ENCODE measurements around the gene KDR. TPM values are rescaled to one million over a fixed set of nuclear protein-coding genes. Genes with fewer than 3 reads are reported as not detected.

The KDR gene
- total RNA-seq, 1 experiment from 2014 or later, result 0.09 TPM

- TF ChIP-seq CTCF (conservative IDR thresholded peaks at IDR 0.05), result no peak
- no peak for TF ChIP-seq EZH2 (IDR thresholded peaks at IDR 0.05; ENCODE audit: low read depth)
Measured at GRCh38 chr4:55143858-55144257, 18.5 kb upstream of the KDR start.

GRCh38 chr4:55138367-55138766 lies 13.0 kb upstream of the KDR start:
- H4K20me1 ChIP-seq (ENCODE audit: insufficient read depth), result no peaks in the 10 kb centered on the region
- no peaks in the 10 kb centered on the region for H3K36me3 ChIP-seq (ENCODE audit: low read depth)
- no peaks in the 10 kb centered on the region for H3K27me3 ChIP-seq (ENCODE audit: insufficient read depth, low read depth)
- no TSS peak for BruUV-seq (replicated peaks)
- H3F3A ChIP-seq (ENCODE audit: insufficient read depth, low read depth), result no peaks in the 10 kb centered on the region
- no peak overlapping the region for H3K27ac ChIP-seq
- no peak overlapping the region for H3K4me3 ChIP-seq
- ChIA-PET POLR2A (ENCODE audit: unreplicated experiment) (no interaction called here), CTCF (interaction anchor here (1.0 kb wide), 1 partner anchor 46 kb away, joined by 11 read pairs; no protein-coding TSS in a partner anchor)
- 0 out of 2 replicates have a peak, but pooled peaks cover under 1% of the 10 kb centered on the region for H3K4me1 ChIP-seq (replicated peaks; ENCODE audit: insufficient read depth)
- H2AFZ ChIP-seq, result no peak overlapping the region
- DNase-seq, result no peak
- H3K4me2 ChIP-seq, result no peak overlapping the region
- no peak for TF ChIP-seq EZH2 (IDR thresholded peaks at IDR 0.05; ENCODE audit: low read depth)
- TF ChIP-seq CTCF (conservative IDR thresholded peaks at IDR 0.05), result no peak
- H3K9me3 ChIP-seq (ENCODE audit: insufficient read depth, low read depth), result no peaks in the 10 kb centered on the region
- no peaks in the 10 kb centered on the region for H3K79me2 ChIP-seq (ENCODE audit: low read depth)
- intact Hi-C loops (cut with micrococcal nuclease; ENCODE audit: unreplicated experiment), result no loop called here
- H3K9me2 ChIP-seq (ENCODE audit: insufficient read depth), result no peaks in the 10 kb centered on the region

More at GRCh38 chr4:55143858-55144257, 18.5 kb upstream of the KDR start:
- Histone ChIP-seq H3K36me3 (ENCODE audit: low read depth) (no peaks in the 10 kb centered on the region), H4K20me1 (ENCODE audit: insufficient read depth) (no peaks in the 10 kb centered on the region), H2AFZ (no peak overlapping the region), H3K9me2 (ENCODE audit: insufficient read depth) (no peaks in the 10 kb centered on the region), H3K4me3 (no peak overlapping the region), H3F3A (ENCODE audit: insufficient read depth, low read depth) (no peaks in the 10 kb centered on the region), H3K4me2 (peak overlapping the region; percentile 11; the same call in 1 of the 2 replicates), H3K27ac (no peak overlapping the region), H3K79me2 (ENCODE audit: low read depth) (no peaks in the 10 kb centered on the region), H3K9me3 (ENCODE audit: insufficient read depth, low read depth) (no peaks in the 10 kb centered on the region), H3K4me1 (replicated peaks; ENCODE audit: insufficient read depth) (0 out of 2 replicates have a peak, but pooled peaks cover 9% of the 10 kb centered on the region), H3K27me3 (ENCODE audit: insufficient read depth, low read depth) (no peaks in the 10 kb centered on the region)
- ChIA-PET POLR2A (ENCODE audit: unreplicated experiment) (no interaction called here), CTCF (no interaction called here)
- intact Hi-C loops (cut with micrococcal nuclease; ENCODE audit: unreplicated experiment), result no loop called here
- peak; percentile 17 to 37 for DNase-seq
- BruUV-seq (replicated peaks), result no TSS peak

- POLR2A ChIA-PET (ENCODE audit: unreplicated experiment), result no interaction called here
- intact Hi-C loops (cut with micrococcal nuclease; ENCODE audit: unreplicated experiment), result no loop called here
Measured at GRCh38 chr4:55136634-55137033, 11.2 kb upstream of the KDR start.

More at GRCh38 chr4:55136634-55137033, 11.2 kb upstream of the KDR start:
- Histone ChIP-seq H3K36me3 (ENCODE audit: low read depth) (no peaks in the 10 kb centered on the region), H3K4me2 (no peak overlapping the region), H3F3A (ENCODE audit: insufficient read depth, low read depth) (no peaks in the 10 kb centered on the region), H3K27ac (no peak overlapping the region), H3K27me3 (ENCODE audit: insufficient read depth, low read depth) (no peaks in the 10 kb centered on the region), H2AFZ (no peak overlapping the region), H3K79me2 (ENCODE audit: low read depth) (no peaks in the 10 kb centered on the region), H3K9me3 (ENCODE audit: insufficient read depth, low read depth) (no peaks in the 10 kb centered on the region), H3K4me1 (replicated peaks; ENCODE audit: insufficient read depth) (no peaks in the 10 kb centered on the region), H4K20me1 (ENCODE audit: insufficient read depth) (no peaks in the 10 kb centered on the region), H3K9me2 (ENCODE audit: insufficient read depth) (no peaks in the 10 kb centered on the region), H3K4me3 (no peak overlapping the region)
- no peak for TF ChIP-seq EZH2 (IDR thresholded peaks at IDR 0.05; ENCODE audit: low read depth)
- no peak for TF ChIP-seq CTCF (conservative IDR thresholded peaks at IDR 0.05)
- DNase-seq, result no peak
- CTCF ChIA-PET, result interaction anchor here (0.5 kb wide), 1 partner anchor 21 kb away, joined by 5 read pairs; no protein-coding TSS in a partner anchor
- BruUV-seq (replicated peaks), result no TSS peak
